Measurements from ENCODE around the gene PCMTD2.

- TF ChIP-seq AHR (CRISPR knock-in tag; IDR thresholded peaks at IDR 0.05) (no peak), JUND (CRISPR knock-in tag; IDR thresholded peaks at IDR 0.05) (no peak), CTCF (CRISPR knock-in tag; IDR thresholded peaks at IDR 0.05) (no peak), ZNF775 (CRISPR knock-in tag; IDR thresholded peaks at IDR 0.05; ENCODE audit: borderline replicate concordance) (no peak), THRA (CRISPR knock-in tag; IDR thresholded peaks at IDR 0.05; ENCODE audit: borderline replicate concordance) (no peak), MYC (CRISPR knock-in tag; IDR thresholded peaks at IDR 0.05; ENCODE audit: borderline replicate concordance) (no peak), NFKBIZ (CRISPR knock-in tag; IDR thresholded peaks at IDR 0.05) (no peak), SIN3A (IDR thresholded peaks at IDR 0.05; ENCODE audit: borderline replicate concordance, low read depth, low read length) (no peak), POLR2AphosphoS5 (IDR thresholded peaks at IDR 0.05; ENCODE audit: low read depth, low read length) (no peak), CSRNP1 (CRISPR knock-in tag; IDR thresholded peaks at IDR 0.05) (no peak), CREB1 (IDR thresholded peaks at IDR 0.05) (no peak), CREB1 (CRISPR knock-in tag; IDR thresholded peaks at IDR 0.05) (no peak), MTA3 (CRISPR knock-in tag; IDR thresholded peaks at IDR 0.05) (no peak)
Measured at GRCh38 chr20:64247307-64247618, 8.3 kb upstream of the PCMTD2 start.
